H9 (cell line): ENCODE data around the gene DCUN1D2. TPM values are rescaled to one million over a fixed set of nuclear protein-coding genes. Genes with fewer than 3 reads are reported as not detected.

Experiments used
- DNase-seq: peaks from one replicate; pipeline ENCODE4 v3.0.0-alpha.2; 2017
- H2AFZ ChIP-seq: one replicate; pipeline ENCODE4 v1.6.1; 2013; ENCODE audit warnings: mild to moderate bottlenecking, low read length, control low read depth, moderate library complexity
- H2AK5ac ChIP-seq: 2 replicates; pipeline ENCODE4 v1.6.1; 2013; ENCODE audit warnings: low read length, control low read depth, mixed read lengths; ENCODE audit not compliant: insufficient read length
- H2BK120ac ChIP-seq: one replicate; pipeline ENCODE4 v1.6.1; 2013; ENCODE audit warnings: low read depth, mild to moderate bottlenecking, low read length, control low read depth, inconsistent platforms; ENCODE audit not compliant: poor library complexity, severe bottlenecking
- H2BK12ac ChIP-seq: 2 replicates; pipeline ENCODE4 v1.6.1; 2013; ENCODE audit warnings: low read length, control low read depth, mixed read lengths, low read depth; ENCODE audit not compliant: insufficient read length
- H2BK15ac ChIP-seq: 2 replicates; pipeline ENCODE4 v1.6.1; 2013; ENCODE audit warnings: low read depth, low read length, control low read depth
- H2BK20ac ChIP-seq: one replicate; pipeline ENCODE4 v1.6.1; 2013; ENCODE audit warnings: low read depth, mild to moderate bottlenecking, low read length, control low read depth, inconsistent platforms; ENCODE audit not compliant: poor library complexity, severe bottlenecking
- H2BK5ac ChIP-seq: 2 replicates; pipeline ENCODE4 v1.6.1; 2013; ENCODE audit warnings: low read length, control low read depth, mixed read lengths; ENCODE audit not compliant: insufficient read length
- H3K14ac ChIP-seq: 2 replicates; pipeline ENCODE4 v1.6.1; 2013; ENCODE audit warnings: low read length, control low read depth; ENCODE audit not compliant: insufficient read depth
- H3K18ac ChIP-seq: 2 replicates; pipeline ENCODE4 v1.6.1; 2013; ENCODE audit warnings: low read depth, mild to moderate bottlenecking, mixed read lengths, low read length, control low read depth; ENCODE audit not compliant: insufficient read length
- H3K23ac ChIP-seq: 2 replicates; pipeline ENCODE4 v1.6.1; 2013; ENCODE audit warnings: low read length, control low read depth, mixed read lengths, low read depth; ENCODE audit not compliant: insufficient read length
- H3K23me2 ChIP-seq: 2 replicates; pipeline ENCODE4 v1.6.1; 2013; ENCODE audit warnings: low read depth, mild to moderate bottlenecking, mixed read lengths, low read length, control low read depth; ENCODE audit not compliant: insufficient read length, poor library complexity, severe bottlenecking
- H3K27ac ChIP-seq: 2 replicates; pipeline ENCODE4 v1.5.1; 2013; ENCODE audit warnings: low read length, control low read depth, mixed read lengths, low read depth; ENCODE audit not compliant: insufficient read length
- H3K27me3 ChIP-seq: 2 replicates; pipeline ENCODE4 v1.6.1; 2013; ENCODE audit warnings: low read length, control low read depth, inconsistent platforms; ENCODE audit not compliant: insufficient read depth
- H3K4ac ChIP-seq: 2 replicates; pipeline ENCODE4 v1.6.1; 2013; ENCODE audit warnings: low read depth, mild to moderate bottlenecking, control low read depth, inconsistent platforms, low read length, moderate library complexity
- H3K4me1 ChIP-seq: 2 replicates; pipeline ENCODE4 v1.6.1; 2013; ENCODE audit warnings: low read length, control low read depth, inconsistent platforms; ENCODE audit not compliant: insufficient read depth
- H3K4me2 ChIP-seq: 2 replicates; pipeline ENCODE4 v1.6.1; 2013; ENCODE audit warnings: low read length, control low read depth, mixed read lengths; ENCODE audit not compliant: insufficient read length, insufficient read depth
- H3K56ac ChIP-seq: 2 replicates; pipeline ENCODE4 v1.6.1; 2013; ENCODE audit warnings: low read depth, mild to moderate bottlenecking, mixed read lengths, low read length, control low read depth; ENCODE audit not compliant: insufficient read length
- H3K79me1 ChIP-seq: 2 replicates; pipeline ENCODE4 v1.6.1; 2013; ENCODE audit warnings: low read depth, mild to moderate bottlenecking, moderate library complexity, low read length, control low read depth, inconsistent platforms; ENCODE audit not compliant: insufficient read depth, poor library complexity, severe bottlenecking
- H3K79me2 ChIP-seq: 2 replicates; pipeline ENCODE4 v1.6.1; 2013; ENCODE audit warnings: low read length, control low read depth, inconsistent platforms; ENCODE audit not compliant: insufficient read depth
- H3K9ac ChIP-seq: 2 replicates; pipeline ENCODE4 v1.6.1; 2013; ENCODE audit warnings: low read length, control low read depth, mixed read lengths; ENCODE audit not compliant: insufficient read length; ENCODE audit errors: extremely low read depth
- H3K9me3 ChIP-seq: one replicate; pipeline ENCODE4 v1.6.1; 2013; ENCODE audit warnings: low read depth, low read length, inconsistent platforms; ENCODE audit not compliant: control insufficient read depth
- H3T11ph ChIP-seq: one replicate; pipeline ENCODE4 v1.6.1; 2013; ENCODE audit warnings: mild to moderate bottlenecking, low read length, control low read depth, inconsistent platforms
- H4K20me1 ChIP-seq: one replicate; pipeline ENCODE4 v1.6.1; 2013; ENCODE audit not compliant: control insufficient read depth, insufficient read length, insufficient read depth
- H4K5ac ChIP-seq: 2 replicates; pipeline ENCODE4 v1.6.1; 2013; ENCODE audit warnings: low read depth, mild to moderate bottlenecking, mixed read lengths, low read length, control low read depth; ENCODE audit not compliant: insufficient read length
- H4K8ac ChIP-seq: replicated peaks from 2 replicates; pipeline ENCODE4 v1.6.1; 2013; ENCODE audit warnings: low read length, control low read depth, mixed read lengths, low read depth; ENCODE audit not compliant: insufficient read length
- H4K91ac ChIP-seq: 2 replicates; pipeline ENCODE4 v1.6.1; 2013; ENCODE audit warnings: low read depth, mild to moderate bottlenecking, moderate library complexity, mixed read lengths, low read length, control low read depth; ENCODE audit not compliant: insufficient read length
- H3K27ac Mint-ChIP-seq, 3 experiments: 2 replicates in 2 of 3; 3 replicates in 1 of 3; pipeline ENCODE4 v1.8.0; 2020 to 2021; ENCODE audit warnings: mixed read lengths in 3 of 3, mild to moderate bottlenecking in 1 of 3, moderate library complexity in 1 of 3
- H3K27me3 Mint-ChIP-seq: 2 replicates; pipeline ENCODE4 v1.8.0; 2021; ENCODE audit warnings: low read depth, mild to moderate bottlenecking, moderate library complexity, mixed read lengths
- H3K36me3 Mint-ChIP-seq, 3 experiments: 2 replicates in 2 of 3; 3 replicates in 1 of 3; pipeline ENCODE4 v1.8.0; 2020 to 2021; ENCODE audit warnings: low read depth in 3 of 3, mixed read lengths in 3 of 3; ENCODE audit not compliant: insufficient read depth in 1 of 3
- H3K4me1 Mint-ChIP-seq, 2 experiments: 2 replicates each; pipeline ENCODE4 v1.8.0; 2020; ENCODE audit warnings: mixed read lengths in 2 of 2
- H3K4me3 Mint-ChIP-seq, 2 experiments: 2 replicates in 1 of 2; 3 replicates in 1 of 2; pipeline ENCODE4 v1.8.0; 2020 to 2021; ENCODE audit warnings: mild to moderate bottlenecking in 2 of 2, mixed read lengths in 2 of 2, moderate library complexity in 1 of 2
- H3K9me3 Mint-ChIP-seq, 2 experiments: 2 replicates in 1 of 2; 3 replicates in 1 of 2; pipeline ENCODE4 v1.8.0; 2020; ENCODE audit warnings: mild to moderate bottlenecking in 2 of 2, mixed read lengths in 2 of 2, moderate library complexity in 1 of 2
- CTCF ChIP-seq: fragments of 200-600 bp; sonication (generic); conservative IDR thresholded peaks from 3 replicates; pipeline ENCODE4 v1.8.0; 2021; ENCODE audit warnings: antibody characterized with exemption, mild to moderate bottlenecking
- WGBS: extraction: QIAGEN DNeasy Blood & Tissue Kit; methylation state at CpG from one replicate; pipeline ENCODE4 v1.1.7; 2013; ENCODE audit warnings: missing lambda C conversion rate, low lambda C conversion rate, mixed read lengths; ENCODE audit not compliant: insufficient read length; ENCODE audit errors: extremely low coverage; 5-methylcytosine and 5-hydroxymethylcytosine counted together
- total RNA-seq: library from RNA; stranded (reverse); gene quantifications from 2 replicates; pipeline ENCODE4 v1.2.1, GENCODE V29; 2021

DCUN1D2 gene
- total RNA-seq, 1 experiment from 2014 or later, result 36.8 TPM

- TF ChIP-seq CTCF, result no peak
- Histone ChIP-seq H3K23ac (no peak overlapping the region), H2BK15ac (no peak overlapping the region), H3T11ph (no peak overlapping the region), H4K5ac (no peak overlapping the region), H3K27ac (no peak overlapping the region), H2BK12ac (no peak overlapping the region), H4K8ac (no peak overlapping the region), H3K4ac (no peak overlapping the region), H3K79me2 (0 out of 2 replicates have a peak, but pooled peaks cover 1% of the 10 kb centered on the region), H3K18ac (no peak overlapping the region), H2AFZ (no peak overlapping the region), H3K9ac (no peak overlapping the region), H3K14ac (no peak overlapping the region), H3K23me2 (no peaks in the 10 kb centered on the region), H3K79me1 (no peaks in the 10 kb centered on the region), H3K27me3 (no peaks in the 10 kb centered on the region), H2BK20ac (no peak overlapping the region), H3K56ac (no peak overlapping the region), H4K20me1 (peaks cover 2% of the 10 kb centered on the region), H3K9me3 (no peaks in the 10 kb centered on the region), H4K91ac (no peak overlapping the region), H2AK5ac (no peak overlapping the region), H3K4me1 (no peaks in the 10 kb centered on the region), H3K4me2 (no peak overlapping the region), H2BK5ac (no peak overlapping the region), H2BK120ac (no peak overlapping the region)
- no peak overlapping the region; a peak in 1 of 5 replicates for H3K4me3 Mint-ChIP-seq
- DNase-seq, result peak; percentile 11
- no peaks in the 10 kb centered on the region for H3K9me3 Mint-ChIP-seq
- H3K4me1 Mint-ChIP-seq, result no peaks in the 10 kb centered on the region
- no peaks in the 10 kb centered on the region for H3K27me3 Mint-ChIP-seq
- H3K27ac Mint-ChIP-seq, result no peak overlapping the region
- no CpG with 5 or more reads among the region's 13 CpGs for WGBS
- peaks cover 15 to 35% (median 27%) of the 10 kb centered on the region in 3 experiments; a peak in 6 of 7 replicates for H3K36me3 Mint-ChIP-seq
Observed at GRCh38 chr13:113535381-113535781, 44.9 kb upstream of the DCUN1D2 start.
